GM23248 (cell line): ENCODE results near the gene DUSP7. TPM values are rescaled to one million over a fixed set of nuclear protein-coding genes. Genes with fewer than 3 reads are reported as not detected.

Experiments used
- DNase-seq: peaks from one replicate; pipeline ENCODE4 v3.0.0-alpha.2; 2015
- H2AFZ ChIP-seq: fragments of 200-600 bp; sonication (generic); 2 replicates; pipeline ENCODE4 v1.6.1; 2016; ENCODE audit warnings: antibody characterized with exemption
- H3F3A ChIP-seq: fragments of 200-600 bp; sonication (generic); 2 replicates; pipeline ENCODE4 v1.6.1; 2016; ENCODE audit warnings: mild to moderate bottlenecking, antibody characterized with exemption, mixed run types; ENCODE audit not compliant: insufficient read depth
- H3K27ac ChIP-seq: fragments of 200-600 bp; sonication (generic); 2 replicates; pipeline ENCODE4 v1.5.1; 2016; ENCODE audit warnings: mild to moderate bottlenecking
- H3K27me3 ChIP-seq: fragments of 200-600 bp; sonication (generic); replicated peaks from 2 replicates; pipeline ENCODE4 v1.6.1; 2016; ENCODE audit warnings: mild to moderate bottlenecking; ENCODE audit not compliant: insufficient read depth
- H3K36me3 ChIP-seq: fragments of 200-600 bp; sonication (generic); 2 replicates; pipeline ENCODE4 v1.6.1; 2016; ENCODE audit warnings: low read depth, mild to moderate bottlenecking
- H3K4me1 ChIP-seq: fragments of 200-600 bp; sonication (generic); 2 replicates; pipeline ENCODE4 v1.6.1; 2016; ENCODE audit warnings: mild to moderate bottlenecking; ENCODE audit not compliant: insufficient read depth
- H3K4me2 ChIP-seq: fragments of 200-600 bp; sonication (generic); one replicate; pipeline ENCODE4 v1.6.1; 2016; ENCODE audit warnings: mild to moderate bottlenecking; ENCODE audit not compliant: unreplicated experiment
- H3K4me3 ChIP-seq: fragments of 200-600 bp; sonication (generic); 2 replicates; pipeline ENCODE4 v1.5.1; 2016; ENCODE audit warnings: mild to moderate bottlenecking
- H3K79me2 ChIP-seq: fragments of 200-600 bp; sonication (generic); 2 replicates; pipeline ENCODE4 v1.6.1; 2016; ENCODE audit warnings: mild to moderate bottlenecking; ENCODE audit not compliant: insufficient read depth
- H3K9ac ChIP-seq: fragments of 200-600 bp; sonication (generic); 2 replicates; pipeline ENCODE4 v1.6.1; 2016; ENCODE audit warnings: mild to moderate bottlenecking
- H3K9me2 ChIP-seq: fragments of 200-600 bp; sonication (generic); 2 replicates; pipeline ENCODE4 v1.6.1; 2016; ENCODE audit warnings: mixed run types, mild to moderate bottlenecking, moderate library complexity; ENCODE audit not compliant: insufficient read depth
- H3K9me3 ChIP-seq: fragments of 200-600 bp; sonication (generic); one replicate; pipeline ENCODE4 v1.6.1; 2017; ENCODE audit warnings: low read depth
- H4K20me1 ChIP-seq: fragments of 200-600 bp; sonication (generic); 2 replicates; pipeline ENCODE4 v1.6.0; 2016; ENCODE audit not compliant: insufficient read depth
- EZH2 ChIP-seq: fragments of 200-600 bp; sonication (generic); IDR thresholded peaks from 2 replicates; pipeline ENCODE4 v1.6.1; 2018; ENCODE audit warnings: antibody characterized with exemption, mild to moderate bottlenecking; ENCODE audit not compliant: insufficient read depth, poor library complexity, severe bottlenecking
- EZH2phosphoT487 ChIP-seq: fragments of 200-600 bp; sonication (generic); IDR thresholded peaks from 2 replicates; pipeline ENCODE4 v1.6.1; 2018; ENCODE audit warnings: antibody characterized with exemption, moderate library complexity, mild to moderate bottlenecking, low read depth; ENCODE audit not compliant: insufficient read depth
- WGBS, 2 experiments: methylation state at CpG; one replicate each; pipeline ENCODE4 v1.1.6; 2015 to 2017; ENCODE audit warnings: low lambda C conversion rate in 2 of 2, low coverage in 1 of 2; ENCODE audit errors: missing lambda C conversion rate in 2 of 2; 5-methylcytosine and 5-hydroxymethylcytosine counted together
- in situ Hi-C: fragments of 300-500 bp; cut with MboI; formaldehyde crosslinking; loops from 2 replicates; pipeline ENCODE4 v1.15.0; 2020
- polyA plus RNA-seq: library from polyadenylated mRNA; unstranded; fragments of >200 nt; fragmentation: Nextera tagmentation; extraction: Ambion mirVana; gene quantifications from 2 replicates; pipeline ENCODE4 v1.2.1, GENCODE V29; 2016
- total RNA-seq: library from RNA; depleted of rRNA; stranded (reverse); fragments of >200 nt; shearing (Covaris generic); gene quantifications from 2 replicates; pipeline ENCODE4 v1.2.3, GENCODE V29; 2014

The DUSP7 gene
- total and polyA plus RNA-seq, 2 experiments from 2014 or later: 5.8 to 17.7 TPM

- no peak overlapping the region for H3K27ac ChIP-seq
Measured at GRCh38 chr3:52067046-52067445, 10.7 kb upstream of the DUSP7 start.

DNA sequence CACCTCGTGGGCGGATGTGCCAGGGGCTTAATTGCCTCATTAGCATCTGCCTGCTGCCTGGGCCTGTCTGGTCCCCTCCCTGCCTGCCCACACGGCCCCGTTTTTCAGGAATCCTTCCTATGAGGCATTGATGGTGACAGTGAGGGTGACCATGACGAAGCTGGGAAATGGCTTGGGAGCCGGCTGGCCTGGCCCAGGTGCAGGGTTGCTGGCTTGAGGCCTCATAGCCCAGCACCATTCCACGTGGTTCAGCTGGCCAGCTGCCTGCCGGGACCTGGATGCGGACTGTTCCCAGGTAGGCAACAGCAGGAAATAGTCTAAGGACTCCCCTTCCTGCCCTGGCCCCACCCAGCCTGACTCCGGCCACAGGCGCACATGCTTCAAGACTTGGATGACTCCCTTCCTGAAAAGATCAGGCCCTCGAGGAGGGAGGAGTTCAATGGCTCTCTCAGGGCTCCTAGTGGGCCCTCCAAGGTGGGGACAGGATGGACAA lies 8.9 kb upstream of the DUSP7 start:
- Histone ChIP-seq H3K9me3 (no peaks in the 10 kb centered on the region), H3K9ac (no peak overlapping the region), H3K4me2 (no peak overlapping the region), H2AFZ (no peak overlapping the region), H3K27me3 (no peaks in the 10 kb centered on the region), H3F3A (no peaks in the 10 kb centered on the region), H3K27ac (no peak overlapping the region), H3K79me2 (no peaks in the 10 kb centered on the region), H3K9me2 (no peaks in the 10 kb centered on the region), H3K4me3 (no peak overlapping the region), H3K4me1 (peaks cover 9% of the 10 kb centered on the region), H3K36me3 (no peaks in the 10 kb centered on the region), H4K20me1 (no peaks in the 10 kb centered on the region)
- TF ChIP-seq EZH2 (no peak), EZH2phosphoT487 (no peak)
- in situ Hi-C loops: no loop called here
- no peak for DNase-seq
- 83 to 88% methylated on average over 12 of the region's 12 CpGs for WGBS, 2 experiments

More at GRCh38 chr3:52067046-52067445, 10.7 kb upstream of the DUSP7 start:
- Histone ChIP-seq H4K20me1 (no peaks in the 10 kb centered on the region), H3K36me3 (no peaks in the 10 kb centered on the region), H3K4me1 (peaks cover 9% of the 10 kb centered on the region), H3K4me2 (no peak overlapping the region), H3K4me3 (no peak overlapping the region), H3K9me3 (no peaks in the 10 kb centered on the region), H3K27me3 (no peaks in the 10 kb centered on the region), H3K9me2 (no peaks in the 10 kb centered on the region), H3K79me2 (no peaks in the 10 kb centered on the region), H3F3A (no peaks in the 10 kb centered on the region), H3K9ac (no peak overlapping the region), H2AFZ (no peak overlapping the region)
- WGBS, 2 experiments: 89 to 95% methylated on average over 6 to 8 of the region's 8 CpGs
- no peak for DNase-seq
- in situ Hi-C loops: no loop called here
- no peak for TF ChIP-seq EZH2
- TF ChIP-seq EZH2phosphoT487: no peak

- no peaks in the 10 kb centered on the region for H3K9me2 ChIP-seq
- no peak overlapping the region for H3K9ac ChIP-seq
- no peaks in the 10 kb centered on the region for H3K9me3 ChIP-seq
- no peaks in the 10 kb centered on the region for H3F3A ChIP-seq
- H3K4me1 ChIP-seq: peaks cover 9% of the 10 kb centered on the region
- no peak overlapping the region for H3K4me2 ChIP-seq
- no peak overlapping the region for H3K4me3 ChIP-seq
- WGBS, 2 experiments: 71 to 74% methylated on average over 8 of the region's 8 CpGs
- no peaks in the 10 kb centered on the region for H3K79me2 ChIP-seq
- in situ Hi-C loops: no loop called here
- H4K20me1 ChIP-seq: no peaks in the 10 kb centered on the region
- H3K27ac ChIP-seq: no peak overlapping the region
- no peaks in the 10 kb centered on the region for H3K36me3 ChIP-seq
- TF ChIP-seq EZH2phosphoT487 (no peak), EZH2 (no peak)
- H2AFZ ChIP-seq: no peak overlapping the region
- H3K27me3 ChIP-seq: no peaks in the 10 kb centered on the region
- DNase-seq: no peak
Measured at GRCh38 chr3:52064561-52064960, 8.2 kb upstream of the DUSP7 start.

- H3K4me2 ChIP-seq: no peak overlapping the region
- H3K9me2 ChIP-seq: no peaks in the 10 kb centered on the region
- in situ Hi-C loops: no loop called here
- no peak overlapping the region for H3K4me3 ChIP-seq
- no peaks in the 10 kb centered on the region for H4K20me1 ChIP-seq
- no peak for DNase-seq
- H3K79me2 ChIP-seq: no peaks in the 10 kb centered on the region
- no peak overlapping the region for H2AFZ ChIP-seq
- WGBS, 2 experiments: 64 to 73% methylated on average over 11 to 14 of the region's 14 CpGs
- no peak for TF ChIP-seq EZH2phosphoT487
- H3K27ac ChIP-seq: peak overlapping the region; percentile 41
- peaks cover 9% of the 10 kb centered on the region for H3K4me1 ChIP-seq
- no peaks in the 10 kb centered on the region for H3K9me3 ChIP-seq
- no peaks in the 10 kb centered on the region for H3F3A ChIP-seq
- H3K9ac ChIP-seq: peak overlapping the region; percentile 54
- no peaks in the 10 kb centered on the region for H3K36me3 ChIP-seq
- H3K27me3 ChIP-seq: no peaks in the 10 kb centered on the region
Measured at GRCh38 chr3:52063026-52063723, 6.8 kb upstream of the DUSP7 start.

DNA sequence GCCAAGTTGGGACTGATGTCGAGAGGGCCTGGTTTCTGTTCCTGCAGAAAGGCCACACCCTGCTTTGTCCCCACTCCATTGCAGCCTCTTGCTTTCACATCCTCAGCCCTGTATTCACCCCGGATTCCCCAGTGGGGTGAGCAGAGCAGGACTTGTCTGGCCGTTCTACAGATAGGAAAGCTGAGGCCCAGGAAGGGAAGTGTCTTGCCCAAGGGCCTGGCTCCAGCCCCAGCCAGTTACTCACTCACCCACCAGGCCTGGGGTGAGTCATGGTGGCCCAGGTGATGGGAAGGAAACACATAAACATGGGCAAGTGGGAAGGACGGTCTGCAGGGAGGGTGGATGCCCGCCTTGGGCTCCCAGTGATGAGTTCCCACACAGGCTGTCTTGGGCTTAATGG lies 6.1 kb upstream of the DUSP7 start:
- Histone ChIP-seq H3K4me3 (no peak overlapping the region), H3K9me2 (no peaks in the 10 kb centered on the region), H3K4me1 (peaks cover 9% of the 10 kb centered on the region), H3K79me2 (no peaks in the 10 kb centered on the region), H3K4me2 (peak overlapping the region; percentile 5), H3K27me3 (no peaks in the 10 kb centered on the region), H3K36me3 (no peaks in the 10 kb centered on the region), H2AFZ (no peak overlapping the region), H3K9me3 (no peaks in the 10 kb centered on the region), H3K27ac (peak overlapping the region; percentile 41), H4K20me1 (no peaks in the 10 kb centered on the region), H3F3A (no peaks in the 10 kb centered on the region), H3K9ac (peak overlapping the region; percentile 54)
- no peak for TF ChIP-seq EZH2
- TF ChIP-seq EZH2phosphoT487: no peak
- in situ Hi-C loops: no loop called here
- peak; percentile 97 for DNase-seq
- 33 to 34% methylated on average over 5 of the region's 5 CpGs for WGBS, 2 experiments
